HepG2 (cell line): ENCODE measurements around the gene RBBP8. TPM values are rescaled to one million over a fixed set of nuclear protein-coding genes. Genes with fewer than 3 reads are reported as not detected.

Experiments used
- BCL6 ChIP-seq: IDR thresholded peaks from 2 replicates; pipeline ENCODE4 v1.6.1; 2016; ENCODE audit warnings: missing genetic modification reagents, missing compliant biosample characterization
- BHLHE40 ChIP-seq: IDR thresholded peaks from 2 replicates; pipeline ENCODE4 v1.6.1; 2011; ENCODE audit warnings: low read length, improper control_type of control experiment
- BRF2 ChIP-seq: sonication (generic); formaldehyde crosslinking; IDR thresholded peaks from 2 replicates; pipeline ENCODE4 v1.8.1; 2022; ENCODE audit warnings: mild to moderate bottlenecking, missing genetic modification reagents
- HOMEZ ChIP-seq: IDR thresholded peaks from 2 replicates; pipeline ENCODE4 v1.6.1; 2016; ENCODE audit warnings: low read depth
- NFE2 ChIP-seq: sonication (generic); formaldehyde crosslinking; IDR thresholded peaks from 2 replicates; pipeline ENCODE4 v1.4.0; 2020; ENCODE audit warnings: missing genetic modification reagents
- PRDM4 ChIP-seq: sonication (generic); formaldehyde crosslinking; IDR thresholded peaks from 2 replicates; pipeline ENCODE4 v1.9.0; 2021; ENCODE audit warnings: missing genetic modification reagents, borderline replicate concordance
- SMARCC2 ChIP-seq: fragments of 450-650 bp; IDR thresholded peaks from 2 replicates; pipeline ENCODE4 v1.6.1; 2017; ENCODE audit warnings: antibody characterized with exemption, mild to moderate bottlenecking
- ZC3H4 ChIP-seq: sonication (generic); formaldehyde crosslinking; IDR thresholded peaks from 2 replicates; pipeline ENCODE4 v1.4.0; 2020; ENCODE audit warnings: missing genetic modification reagents, borderline replicate concordance
- ZMYM2 ChIP-seq: sonication (generic); formaldehyde crosslinking; IDR thresholded peaks from 2 replicates; pipeline ENCODE4 v1.8.0; 2022; ENCODE audit warnings: mild to moderate bottlenecking, missing genetic modification reagents
- ZNF142 ChIP-seq: sonication (generic); formaldehyde crosslinking; IDR thresholded peaks from 2 replicates; pipeline ENCODE4 v1.4.0; 2020; ENCODE audit warnings: missing genetic modification reagents
- ZNF207 ChIP-seq: fragments of 450-650 bp; IDR thresholded peaks from 2 replicates; pipeline ENCODE4 v1.6.1; 2016; ENCODE audit warnings: antibody characterized with exemption, borderline replicate concordance
- ZNF235 ChIP-seq: sonication (generic); formaldehyde crosslinking; IDR thresholded peaks from 2 replicates; pipeline ENCODE4 v1.8.1; 2023; ENCODE audit warnings: mild to moderate bottlenecking, missing genetic modification reagents, borderline replicate concordance
- ZNF253 ChIP-seq: sonication (generic); formaldehyde crosslinking; IDR thresholded peaks from 2 replicates; pipeline ENCODE4 v1.8.0; 2022; ENCODE audit warnings: mild to moderate bottlenecking, missing genetic modification reagents, borderline replicate concordance
- ZNF282 ChIP-seq: fragments of 450-650 bp; IDR thresholded peaks from 2 replicates; pipeline ENCODE4 v1.6.1; 2018; ENCODE audit not compliant: partially characterized antibody
- ZNF30 ChIP-seq: sonication (generic); formaldehyde crosslinking; IDR thresholded peaks from 2 replicates; pipeline ENCODE4 v1.5.0; 2020; ENCODE audit warnings: mild to moderate bottlenecking, missing genetic modification reagents
- ZNF496 ChIP-seq: sonication (generic); formaldehyde crosslinking; IDR thresholded peaks from 2 replicates; pipeline ENCODE4 v1.8.1; 2023; ENCODE audit warnings: mild to moderate bottlenecking, moderate library complexity, missing genetic modification reagents; ENCODE audit not compliant: insufficient replicate concordance
- ZNF672 ChIP-seq: sonication (generic); formaldehyde crosslinking; IDR thresholded peaks from 2 replicates; pipeline ENCODE4 v1.8.1; 2022; ENCODE audit warnings: missing genetic modification reagents
- ZSCAN20 ChIP-seq: sonication (generic); formaldehyde crosslinking; IDR thresholded peaks from 2 replicates; pipeline ENCODE4 v1.4.0; 2020; ENCODE audit warnings: missing genetic modification reagents, mild to moderate bottlenecking, borderline replicate concordance
- ZSCAN21 ChIP-seq: sonication (generic); formaldehyde crosslinking; IDR thresholded peaks from 2 replicates; pipeline ENCODE4 v1.8.0; 2022; ENCODE audit warnings: mild to moderate bottlenecking, missing genetic modification reagents, moderate library complexity, borderline replicate concordance
- polyA plus RNA-seq, 8 experiments: library from polyadenylated mRNA; depleted of rRNA in 3 of 8; stranded (reverse) in 7 of 8; unstranded in 1 of 8; fragments of >200 nt; fragmentation: Illumina TruSeq in 4 of 8; extraction: Trizol in 4 of 8; gene quantifications; 2 replicates each; pipeline versions ENCODE4 v1.2.1 to v1.2.3, GENCODE V29; 2011 to 2016; ENCODE audit warnings: low read depth in 4 of 8, missing spikeins in 1 of 8, mixed read lengths in 1 of 8; ENCODE audit not compliant: insufficient read depth in 1 of 8
- total RNA-seq, 5 experiments: library from RNA; depleted of rRNA; stranded (reverse); fragments of >200 nt; fragmentation: Illumina TruSeq; extraction: Trizol; gene quantifications; 2 replicates each; pipeline ENCODE4 v1.2.3, GENCODE V29; 2016; ENCODE audit warnings: low read depth in 1 of 5

The RBBP8 gene
- total and polyA plus RNA-seq, 2 of the 13 experiments (the other 11 are each of a cell fraction or from before 2014, with no cell fraction given) = 14.2 to 47.4 TPM

- no peak for TF ChIP-seq ZNF672 (CRISPR knock-in tag)
- peak; percentile 75; the same call in 1 of the 2 replicates for TF ChIP-seq HOMEZ
- TF ChIP-seq ZNF30 (CRISPR knock-in tag) = 0 out of 2 replicates have a peak, but pooled peaks have one; percentile 40
- no peak; the same call in 1 of the 2 replicates for TF ChIP-seq ZC3H4 (CRISPR knock-in tag)
- no peak for TF ChIP-seq ZNF282
- no peak for TF ChIP-seq NFE2
- TF ChIP-seq ZNF235 = peak; percentile 37; the same call in 1 of the 2 replicates
- TF ChIP-seq PRDM4 (CRISPR knock-in tag) = no peak
- TF ChIP-seq BHLHE40 = no peak
- TF ChIP-seq SMARCC2 = no peak
- peak; percentile 74 for TF ChIP-seq ZSCAN21 (CRISPR knock-in tag)
- TF ChIP-seq ZNF253 = peak; percentile 85
- peak; percentile 38; the same call in 1 of the 2 replicates for TF ChIP-seq BCL6
- TF ChIP-seq BRF2 = no peak
- no peak for TF ChIP-seq ZSCAN20
- TF ChIP-seq ZNF207 = no peak
- TF ChIP-seq ZMYM2 (CRISPR knock-in tag) = no peak
- no peak for TF ChIP-seq ZNF496 (CRISPR knock-in tag)
- 0 out of 2 replicates have a peak, but pooled peaks have one; percentile 57 for TF ChIP-seq ZNF142
Measured at GRCh38 chr18:22933206-22933965, at the start of gene RBBP8 (continued).
